HepG2 (cell line): ENCODE results near the gene RHOXF2.
"Not testable (repeated sequence)": the region's sequence is repeated elsewhere in the genome, so short reads cannot be mapped to it uniquely, and the experiment has no call there.

Experiments
- BRCA1 ChIP-seq: sonication (generic); formaldehyde crosslinking; IDR thresholded peaks from 2 replicates; pipeline ENCODE4 v1.4.0; 2020; ENCODE audit warnings: missing genetic modification reagents
- TF ChIP-seq, protein P1 (sequence below): sonication (generic); formaldehyde crosslinking; IDR thresholded peaks from 2 replicates; pipeline ENCODE4 v1.5.0; 2020; ENCODE audit warnings: mild to moderate bottlenecking, missing genetic modification reagents, moderate library complexity
- TF ChIP-seq, protein P2 (sequence below): sonication (generic); formaldehyde crosslinking; conservative IDR thresholded peaks from 2 replicates; pipeline ENCODE4 v1.4.0; 2020; ENCODE audit warnings: missing genetic modification reagents

DNA sequence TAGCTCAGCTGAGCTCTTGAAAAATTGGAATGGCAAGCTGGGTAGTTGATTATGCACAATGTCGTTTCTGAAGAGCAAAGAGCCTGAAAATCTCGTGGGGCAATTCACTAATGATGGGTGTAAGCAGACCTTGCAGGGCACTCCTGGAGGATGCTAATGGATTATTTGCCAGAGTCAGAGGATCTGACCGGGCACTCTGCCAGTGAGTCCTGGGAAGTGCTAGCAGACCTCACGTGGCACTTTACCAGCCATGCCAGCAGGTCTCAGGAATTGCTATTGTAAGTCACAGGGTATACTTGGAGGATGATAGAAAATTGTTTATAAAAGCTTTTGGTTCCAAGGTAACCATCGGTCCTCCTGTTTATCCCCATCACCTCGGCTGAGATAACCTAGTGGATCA lies 37.4 kb downstream of the RHOXF2 start:
- TF ChIP-seq, protein P1, sequence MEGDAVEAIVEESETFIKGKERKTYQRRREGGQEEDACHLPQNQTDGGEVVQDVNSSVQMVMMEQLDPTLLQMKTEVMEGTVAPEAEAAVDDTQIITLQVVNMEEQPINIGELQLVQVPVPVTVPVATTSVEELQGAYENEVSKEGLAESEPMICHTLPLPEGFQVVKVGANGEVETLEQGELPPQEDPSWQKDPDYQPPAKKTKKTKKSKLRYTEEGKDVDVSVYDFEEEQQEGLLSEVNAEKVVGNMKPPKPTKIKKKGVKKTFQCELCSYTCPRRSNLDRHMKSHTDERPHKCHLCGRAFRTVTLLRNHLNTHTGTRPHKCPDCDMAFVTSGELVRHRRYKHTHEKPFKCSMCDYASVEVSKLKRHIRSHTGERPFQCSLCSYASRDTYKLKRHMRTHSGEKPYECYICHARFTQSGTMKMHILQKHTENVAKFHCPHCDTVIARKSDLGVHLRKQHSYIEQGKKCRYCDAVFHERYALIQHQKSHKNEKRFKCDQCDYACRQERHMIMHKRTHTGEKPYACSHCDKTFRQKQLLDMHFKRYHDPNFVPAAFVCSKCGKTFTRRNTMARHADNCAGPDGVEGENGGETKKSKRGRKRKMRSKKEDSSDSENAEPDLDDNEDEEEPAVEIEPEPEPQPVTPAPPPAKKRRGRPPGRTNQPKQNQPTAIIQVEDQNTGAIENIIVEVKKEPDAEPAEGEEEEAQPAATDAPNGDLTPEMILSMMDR (CRISPR knock-in tag): not testable (repeated sequence)
- TF ChIP-seq BRCA1 (CRISPR knock-in tag): not testable (repeated sequence)
- TF ChIP-seq, protein P2, sequence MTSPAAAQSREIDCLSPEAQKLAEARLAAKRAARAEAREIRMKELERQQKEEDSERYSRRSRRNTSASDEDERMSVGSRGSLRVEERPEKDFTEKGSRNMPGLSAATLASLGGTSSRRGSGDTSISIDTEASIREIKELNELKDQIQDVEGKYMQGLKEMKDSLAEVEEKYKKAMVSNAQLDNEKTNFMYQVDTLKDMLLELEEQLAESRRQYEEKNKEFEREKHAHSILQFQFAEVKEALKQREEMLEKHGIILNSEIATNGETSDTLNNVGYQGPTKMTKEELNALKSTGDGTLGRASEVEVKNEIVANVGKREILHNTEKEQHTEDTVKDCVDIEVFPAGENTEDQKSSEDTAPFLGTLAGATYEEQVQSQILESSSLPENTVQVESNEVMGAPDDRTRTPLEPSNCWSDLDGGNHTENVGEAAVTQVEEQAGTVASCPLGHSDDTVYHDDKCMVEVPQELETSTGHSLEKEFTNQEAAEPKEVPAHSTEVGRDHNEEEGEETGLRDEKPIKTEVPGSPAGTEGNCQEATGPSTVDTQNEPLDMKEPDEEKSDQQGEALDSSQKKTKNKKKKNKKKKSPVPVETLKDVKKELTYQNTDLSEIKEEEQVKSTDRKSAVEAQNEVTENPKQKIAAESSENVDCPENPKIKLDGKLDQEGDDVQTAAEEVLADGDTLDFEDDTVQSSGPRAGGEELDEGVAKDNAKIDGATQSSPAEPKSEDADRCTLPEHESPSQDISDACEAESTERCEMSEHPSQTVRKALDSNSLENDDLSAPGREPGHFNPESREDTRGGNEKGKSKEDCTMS: not testable (repeated sequence)
